GM11168 (cell line): ENCODE measurements around the gene CDKL2.
"Not testable (repeated sequence)": the region's sequence is repeated elsewhere in the genome, so short reads cannot be mapped to it uniquely, and the experiment has no call there.

Source experiments
- in situ Hi-C: fragments of 300-500 bp; cut with MboI; formaldehyde crosslinking; loops from one replicate; pipeline ENCODE4 v1.12.0; 2022; ENCODE audit warnings: low sequenced_read_pairs; ENCODE audit not compliant: unreplicated experiment

Gene CDKL2

DNA sequence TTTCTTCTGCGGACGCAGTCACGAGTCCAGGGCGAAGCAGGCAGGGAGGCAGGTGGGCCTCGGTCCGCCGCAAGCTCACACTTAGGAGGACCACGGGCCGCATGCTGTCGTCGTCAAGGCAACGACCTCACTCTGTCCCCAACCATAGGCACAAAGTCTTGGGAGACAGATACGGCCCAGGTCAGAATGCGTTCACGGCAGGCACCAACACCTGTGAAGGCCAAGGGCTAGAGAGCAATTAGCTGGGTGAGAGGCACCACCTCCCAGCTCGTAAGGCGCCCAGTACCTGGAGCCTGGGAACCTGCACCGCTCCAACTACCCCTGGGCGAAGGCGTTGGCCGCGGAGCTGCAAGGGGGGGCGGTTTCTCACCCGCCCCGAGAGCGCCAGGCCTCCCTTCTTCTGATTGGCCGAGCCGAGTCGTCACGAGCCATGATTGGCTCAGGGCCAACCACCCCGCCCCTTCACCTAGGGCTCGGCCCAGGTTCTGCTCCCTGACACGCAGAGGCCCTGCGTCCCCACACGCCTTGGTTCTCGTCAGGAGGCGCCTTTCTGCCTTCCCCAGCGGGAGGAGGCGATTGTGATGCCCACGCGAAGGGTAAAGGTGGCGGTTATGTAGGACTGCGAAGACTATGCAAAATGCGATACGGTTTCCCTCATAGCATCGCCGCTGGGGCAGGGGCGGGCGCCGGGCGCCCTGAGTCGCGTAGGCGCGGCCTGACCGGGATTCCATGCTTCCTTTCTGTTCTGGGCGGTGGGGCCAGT lies at the start of gene CDKL2:
Gene CDKL2, minus strand, starts transcription at position 355 of the 763 bp plus-strand sequence. CDS start 4,540 bp downstream, outside the sequence.
- in situ Hi-C loops, result no loop called here

DNA sequence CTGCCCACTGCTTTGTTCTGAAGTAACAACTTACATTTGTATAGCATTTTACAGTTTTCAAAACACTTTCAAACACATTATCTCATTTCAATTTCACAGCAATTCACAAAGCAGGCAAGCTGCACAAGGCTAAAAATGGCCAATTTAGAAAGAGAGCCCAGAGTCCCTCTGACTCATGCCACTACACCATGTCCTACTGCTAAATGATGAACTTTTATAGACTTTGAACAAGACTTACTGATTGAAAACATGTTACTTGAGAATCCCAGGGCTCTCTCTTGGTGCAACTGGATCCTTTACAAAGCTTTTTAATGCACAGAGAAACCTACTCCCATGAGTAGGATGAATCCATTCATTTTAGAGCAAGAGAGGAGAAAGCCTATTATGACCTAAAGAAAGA lies 48.6 kb upstream of the CDKL2 start:
- in situ Hi-C loops, result no loop called here

DNA sequence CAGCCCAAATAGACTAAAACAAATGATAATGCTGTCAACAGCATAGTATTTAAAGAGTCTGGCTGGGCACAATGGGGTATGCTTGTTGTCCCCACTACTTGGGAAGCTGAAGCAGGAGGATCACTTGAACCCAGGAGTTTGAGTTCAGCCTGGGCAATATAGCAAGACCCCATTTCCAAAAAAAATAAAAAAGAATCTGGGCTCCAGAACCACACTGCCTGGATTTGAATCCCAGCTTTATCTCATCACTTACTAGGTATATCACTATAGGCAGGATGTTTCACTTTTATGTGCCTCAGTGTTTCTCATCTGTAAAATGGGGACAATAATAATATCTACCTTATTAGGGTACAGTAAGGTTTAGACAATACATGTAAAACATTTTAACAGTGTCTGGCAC lies 48.1 kb upstream of the CDKL2 start:
- in situ Hi-C loops, result no loop called here

DNA sequence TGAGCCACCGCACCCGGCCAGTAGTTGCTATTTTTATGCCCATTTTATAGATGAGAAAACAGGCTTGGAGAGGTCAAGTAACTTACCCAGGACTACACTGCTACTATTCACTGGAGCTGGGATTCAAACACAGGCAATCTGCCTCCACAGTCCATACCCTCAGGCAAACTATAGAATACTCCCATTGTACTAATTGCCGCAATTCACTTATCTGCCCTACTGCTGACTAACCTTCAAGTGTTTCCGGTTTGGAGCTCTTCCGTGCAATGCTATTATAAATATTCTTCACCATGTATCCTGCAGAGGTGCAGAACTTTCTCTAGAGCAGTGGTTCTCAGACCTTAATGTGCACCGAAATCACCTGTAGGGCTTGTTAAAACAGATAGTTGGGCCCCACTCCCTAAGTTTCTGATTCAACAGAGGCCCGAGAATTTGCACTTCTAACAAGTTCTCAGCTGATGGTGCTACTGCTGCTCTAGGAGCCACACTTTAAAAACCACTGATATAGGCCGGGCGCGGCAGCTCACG lies 44.7 kb upstream of the CDKL2 start:
- in situ Hi-C loops, result no loop called here

DNA sequence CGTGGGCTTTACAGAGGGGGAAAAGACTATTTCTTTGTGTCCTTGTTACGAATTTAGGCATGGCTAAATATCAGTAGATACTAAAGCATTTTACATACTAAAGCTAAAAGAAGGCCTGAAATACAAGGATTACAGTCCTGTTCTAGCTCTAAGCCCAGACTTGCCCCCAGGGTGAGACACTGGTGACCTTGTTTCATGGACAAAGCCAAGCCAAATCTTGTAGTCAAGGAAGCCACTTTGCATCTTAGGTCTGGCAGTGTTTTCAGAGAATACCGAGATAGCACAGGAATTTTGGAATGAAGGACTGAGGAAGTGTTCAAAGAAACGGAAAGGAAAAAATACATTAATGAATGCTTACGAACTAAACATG lies 43.6 kb upstream of the CDKL2 start:
- in situ Hi-C loops, result no loop called here

DNA sequence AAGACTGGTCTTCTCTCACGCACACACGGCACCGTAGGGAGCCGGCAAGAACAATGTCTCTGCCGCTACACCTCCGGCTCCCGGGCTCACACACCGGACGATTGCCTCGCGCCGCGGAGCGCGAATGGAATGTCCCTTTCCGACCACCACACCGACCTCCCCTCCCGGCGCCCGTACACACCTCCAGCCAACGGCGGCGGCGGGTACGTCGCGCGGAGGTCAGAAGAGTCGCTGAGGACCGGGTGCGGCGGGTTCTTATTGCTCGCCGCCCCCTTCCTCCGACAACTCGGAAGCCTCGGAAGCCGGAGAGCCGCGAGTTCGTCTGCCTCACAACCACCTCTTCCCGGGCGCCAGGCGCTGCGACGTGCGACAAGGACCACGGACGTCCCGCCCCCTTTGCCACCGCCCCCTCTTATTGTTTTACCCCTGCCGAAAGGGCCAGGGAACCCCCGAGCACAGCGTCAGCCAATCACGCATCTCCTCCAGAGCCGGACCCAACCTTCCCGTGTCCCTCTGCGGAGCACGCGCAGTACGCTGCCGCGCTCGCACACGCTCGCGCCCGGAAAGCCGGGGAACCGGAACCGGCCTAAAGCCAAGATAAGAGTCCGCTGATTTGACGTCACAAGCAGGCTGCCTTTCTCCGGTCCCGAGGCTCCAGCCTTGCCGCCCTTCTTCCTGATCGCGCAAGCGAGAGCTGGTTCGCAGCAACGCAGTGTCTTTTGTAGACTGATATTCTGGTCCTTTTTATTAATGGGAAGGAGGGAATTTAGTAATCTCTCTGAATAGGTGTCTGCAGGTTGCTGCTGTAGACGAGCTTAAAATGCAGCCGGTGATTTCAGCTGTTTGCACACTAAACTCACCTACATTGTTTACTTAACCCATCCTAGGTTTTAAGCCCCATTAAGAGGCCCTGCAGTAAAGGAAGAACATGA lies 43.0 kb upstream of the CDKL2 start, which contains the start of gene G3BP2:
Gene G3BP2, minus strand, starts transcription at position 385 of the 932 bp plus-strand sequence. CDS start 11,386 bp downstream, outside the sequence.
- in situ Hi-C loops, result no loop called here

DNA sequence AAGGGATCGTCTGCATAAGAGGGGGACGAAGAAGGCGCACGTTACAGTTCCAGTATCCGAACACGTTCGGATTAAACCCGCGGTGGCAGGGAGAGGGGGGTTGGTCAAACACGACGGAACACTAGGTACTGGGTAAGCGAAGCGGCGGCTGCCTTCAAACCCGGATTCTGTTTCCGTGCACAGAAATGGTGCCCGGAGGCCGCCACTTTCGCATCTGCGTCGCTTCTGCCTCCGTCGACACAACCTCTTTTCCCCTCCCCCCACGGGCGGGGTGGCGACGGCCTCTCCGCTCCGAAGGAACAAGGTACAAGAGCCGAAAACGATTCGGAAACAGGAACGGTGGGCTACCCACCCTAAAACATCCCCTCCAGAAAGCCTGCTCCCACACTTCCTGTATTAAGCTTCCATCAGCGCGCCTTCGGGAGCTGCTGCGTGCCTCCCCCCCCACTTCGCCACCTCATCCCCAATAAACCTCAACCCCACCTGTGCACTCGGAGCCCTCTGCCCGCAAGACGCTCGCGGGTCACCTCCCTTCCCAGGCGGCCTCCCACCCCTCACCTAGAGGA lies 42.2 kb upstream of the CDKL2 start:
- in situ Hi-C loops, result no loop called here

DNA sequence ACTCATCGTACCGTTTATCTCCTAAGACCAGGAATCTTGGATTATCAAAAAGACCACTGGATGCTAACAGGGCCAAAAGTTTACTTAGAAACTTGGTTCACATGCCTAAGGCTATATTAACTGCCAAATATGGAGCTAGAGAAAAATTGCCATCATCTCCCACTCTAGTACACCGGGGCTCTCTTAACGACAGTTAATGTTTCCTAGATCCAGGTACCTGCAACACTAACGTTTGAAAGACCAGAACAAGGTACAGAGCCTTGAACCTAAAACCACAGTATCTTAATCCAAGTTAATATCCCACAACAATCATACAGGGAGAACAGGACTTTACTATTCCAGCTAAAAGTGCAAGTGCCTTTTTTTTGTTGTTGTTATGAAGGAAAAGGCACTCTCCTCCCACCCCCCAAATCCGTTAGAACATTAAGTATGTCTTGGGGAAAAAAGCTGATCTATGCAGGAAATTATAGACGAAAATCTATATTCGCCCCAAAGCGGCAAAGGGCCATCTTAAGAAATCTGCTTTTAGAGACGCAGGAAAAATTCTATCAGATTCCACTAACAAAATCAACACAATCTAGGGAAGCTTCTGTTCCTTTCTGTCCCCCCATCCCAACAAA lies 41.6 kb upstream of the CDKL2 start:
- in situ Hi-C loops, result no loop called here

DNA sequence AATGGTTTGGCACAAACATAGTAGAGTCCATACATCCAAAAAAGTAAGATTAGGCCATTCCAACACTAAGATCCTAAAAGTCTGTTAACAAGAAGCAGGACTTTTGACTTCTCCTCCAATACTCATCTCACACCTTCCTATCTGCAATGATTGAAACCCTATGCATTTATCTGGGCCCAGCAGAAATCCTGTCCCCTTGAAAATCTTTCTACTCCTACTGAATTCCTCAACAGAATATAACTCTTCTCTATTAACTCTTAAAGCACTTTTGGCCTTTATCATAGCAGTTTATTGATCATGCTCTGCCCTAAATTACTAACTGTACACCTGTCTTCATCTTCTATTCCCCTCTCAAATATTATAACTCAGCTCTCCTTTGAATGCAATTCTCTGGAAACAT lies 38.3 kb upstream of the CDKL2 start:
- in situ Hi-C loops, result no loop called here

DNA sequence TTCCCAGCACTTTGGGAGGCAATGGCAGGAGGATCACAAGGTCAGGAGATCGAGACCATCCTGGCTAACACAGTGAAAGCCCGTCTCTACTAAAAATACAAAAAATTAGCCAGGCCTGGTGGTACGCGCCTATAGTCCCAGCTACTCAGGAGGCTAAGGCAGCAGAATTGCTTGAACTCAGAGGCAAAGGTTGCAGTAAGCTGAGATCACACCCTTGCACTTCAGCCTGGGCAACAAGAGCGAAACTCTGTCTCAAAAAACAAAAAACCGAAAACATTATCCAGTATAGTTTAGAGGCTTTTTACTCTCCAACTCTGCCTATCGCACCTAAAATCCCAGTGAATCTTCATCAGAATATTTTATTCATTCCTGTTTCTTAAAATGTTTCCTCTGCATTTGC lies 37.3 kb upstream of the CDKL2 start:
- in situ Hi-C loops, result not testable (repeated sequence)

DNA sequence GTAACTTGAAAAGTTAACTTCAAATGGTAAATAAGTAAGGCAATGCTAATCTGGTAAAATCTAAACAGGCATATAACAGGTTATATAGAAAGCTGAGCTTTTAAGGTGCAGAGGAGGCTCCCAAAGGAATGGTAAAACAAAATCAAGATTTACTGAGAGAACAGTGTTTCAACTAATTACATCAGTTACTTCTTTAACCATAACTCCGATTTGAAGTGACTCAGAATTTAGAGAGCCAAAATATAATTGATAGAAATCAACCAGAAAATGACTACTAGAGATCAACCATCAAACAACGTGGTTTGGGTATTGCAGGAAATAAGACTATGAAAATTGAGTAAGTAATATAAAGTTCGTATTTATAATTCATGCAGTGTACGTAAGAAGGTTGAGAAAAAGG lies 36.0 kb upstream of the CDKL2 start:
- in situ Hi-C loops, result no loop called here

DNA sequence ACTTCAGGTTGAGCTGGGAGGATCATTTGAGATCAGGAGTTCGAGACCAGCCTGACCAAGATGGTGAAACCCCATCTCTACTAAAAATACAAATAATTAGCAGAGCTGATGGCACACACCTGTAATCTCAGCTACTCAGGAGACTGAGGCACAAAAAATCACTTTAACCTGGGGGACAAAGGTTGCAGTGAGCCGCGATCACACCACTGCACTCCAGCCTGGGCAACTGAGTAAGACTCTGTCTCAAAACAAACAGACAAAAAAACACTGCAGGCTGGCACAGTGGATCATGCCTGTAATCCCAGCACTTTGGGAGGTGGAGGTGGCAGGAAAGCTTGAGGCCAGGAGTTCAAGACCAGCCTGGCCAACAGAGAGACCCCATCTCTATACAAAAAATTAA lies 34.3 kb upstream of the CDKL2 start:
- in situ Hi-C loops, result not testable (repeated sequence)

DNA sequence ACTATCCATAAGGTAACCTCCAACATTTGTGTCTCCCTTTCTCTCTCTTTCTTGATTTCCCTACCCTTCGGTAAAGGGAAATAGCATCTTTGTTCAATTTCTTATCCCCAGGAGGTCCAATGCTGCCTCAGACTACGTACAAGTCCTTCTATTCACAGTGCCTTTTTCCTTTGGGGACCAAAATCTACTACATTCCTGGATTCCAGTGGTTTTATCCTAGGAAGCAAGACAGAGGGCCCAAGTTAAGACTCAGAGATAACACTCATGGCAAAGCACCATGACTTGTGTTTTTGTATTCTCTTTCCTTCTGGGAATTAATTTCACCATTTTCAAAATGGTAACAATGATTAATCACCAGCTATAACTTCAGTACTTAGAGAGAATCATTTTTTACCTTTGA lies 32.3 kb upstream of the CDKL2 start:
- in situ Hi-C loops, result no loop called here

DNA sequence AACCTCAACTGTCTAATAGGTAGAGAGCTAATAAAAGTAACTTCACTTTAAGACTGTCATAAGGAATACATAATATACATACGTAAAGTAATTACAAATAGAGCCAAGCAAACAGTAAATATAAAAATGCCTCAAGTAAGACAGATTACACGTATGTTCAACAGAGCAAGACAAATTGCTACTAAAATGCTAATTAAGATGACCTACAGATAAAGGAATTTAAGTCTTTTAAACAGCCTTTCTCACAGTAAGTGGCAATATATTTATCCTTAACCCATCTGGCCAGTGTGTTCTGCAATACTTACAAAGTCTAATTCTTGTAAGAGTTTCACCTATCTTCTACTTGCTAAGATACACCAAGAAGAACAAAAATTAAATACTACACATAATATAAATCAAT lies 30.2 kb upstream of the CDKL2 start:
- in situ Hi-C loops, result no loop called here

DNA sequence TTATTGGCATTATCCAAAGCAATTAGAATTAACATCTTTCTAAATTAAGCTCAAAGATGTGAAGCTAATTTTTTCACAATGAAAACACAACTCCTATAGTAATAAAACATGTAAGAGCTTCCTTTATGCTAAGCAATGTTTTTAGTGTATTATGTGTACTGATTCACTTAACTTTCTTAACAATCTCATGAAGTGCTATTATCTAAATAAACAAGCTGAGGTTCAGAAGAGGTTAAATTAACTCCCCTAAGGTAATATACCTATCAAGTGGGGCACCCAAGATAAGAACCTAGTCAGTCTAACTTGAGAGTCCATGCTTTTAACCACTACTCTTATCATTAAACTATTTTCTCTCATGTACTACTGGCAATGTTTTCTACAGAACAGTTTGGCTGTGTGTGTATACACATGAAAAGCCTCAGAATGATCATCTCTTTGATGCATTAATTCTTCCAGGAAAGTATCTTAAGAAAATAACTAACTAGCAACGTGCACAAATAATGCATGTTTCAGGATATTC lies 29.2 kb upstream of the CDKL2 start:
- in situ Hi-C loops, result no loop called here

DNA sequence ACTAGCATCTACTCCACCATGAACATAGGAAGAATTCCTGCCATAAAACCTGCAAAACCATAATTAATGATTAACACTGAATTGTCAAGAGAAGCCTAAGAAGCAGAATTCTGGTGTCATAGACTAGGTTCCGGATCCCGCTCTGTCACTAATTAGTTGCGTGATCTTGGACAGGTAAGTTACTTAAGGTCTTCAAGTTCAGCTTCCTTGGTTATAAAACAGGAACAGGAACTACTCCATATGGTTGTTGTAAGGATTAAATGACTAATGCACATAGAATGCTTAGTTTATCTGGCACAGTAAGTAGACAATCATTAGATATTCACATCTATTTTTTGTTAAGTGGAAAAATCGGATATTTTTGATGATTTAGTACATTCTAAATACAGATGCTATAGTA lies 28.5 kb upstream of the CDKL2 start:
- in situ Hi-C loops, result no loop called here

DNA sequence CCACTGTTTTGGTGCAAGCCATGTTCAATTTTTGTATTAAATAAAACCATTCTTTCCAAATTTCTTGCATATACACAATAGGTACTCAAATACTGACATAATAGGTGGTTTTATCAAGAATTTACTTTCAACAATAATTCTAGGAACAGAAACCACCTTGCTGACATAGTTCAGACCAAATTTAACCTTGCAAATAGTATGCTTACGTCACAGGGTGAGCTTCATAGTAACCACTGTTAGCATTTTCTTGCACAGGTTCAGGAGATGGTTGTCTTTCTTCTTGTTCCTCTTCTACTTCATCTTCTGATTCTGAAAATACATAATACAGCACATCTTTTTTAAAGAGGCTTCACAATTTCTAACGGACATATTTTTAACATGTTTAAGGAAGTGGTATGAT lies 25.2 kb upstream of the CDKL2 start:
- in situ Hi-C loops, result no loop called here

DNA sequence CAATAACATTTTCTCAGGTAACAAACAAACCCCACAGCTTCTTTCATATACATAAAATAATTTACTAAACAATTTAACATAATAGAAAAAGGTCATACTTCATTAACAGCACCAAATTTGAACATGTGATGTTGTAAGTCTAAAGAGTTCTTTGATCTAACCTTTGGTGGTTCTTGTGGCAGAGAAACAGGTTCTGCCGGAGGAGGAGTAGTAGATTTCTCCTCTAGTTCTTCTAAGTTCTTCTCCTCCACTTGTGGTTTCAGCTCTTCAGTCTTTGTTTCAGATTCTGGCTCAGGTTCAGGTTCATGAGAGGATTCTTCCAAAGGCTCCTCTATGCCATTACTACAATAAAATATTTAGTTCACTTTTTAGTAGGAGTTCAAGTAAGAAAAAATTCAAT lies 24.6 kb upstream of the CDKL2 start:
- in situ Hi-C loops, result no loop called here

DNA sequence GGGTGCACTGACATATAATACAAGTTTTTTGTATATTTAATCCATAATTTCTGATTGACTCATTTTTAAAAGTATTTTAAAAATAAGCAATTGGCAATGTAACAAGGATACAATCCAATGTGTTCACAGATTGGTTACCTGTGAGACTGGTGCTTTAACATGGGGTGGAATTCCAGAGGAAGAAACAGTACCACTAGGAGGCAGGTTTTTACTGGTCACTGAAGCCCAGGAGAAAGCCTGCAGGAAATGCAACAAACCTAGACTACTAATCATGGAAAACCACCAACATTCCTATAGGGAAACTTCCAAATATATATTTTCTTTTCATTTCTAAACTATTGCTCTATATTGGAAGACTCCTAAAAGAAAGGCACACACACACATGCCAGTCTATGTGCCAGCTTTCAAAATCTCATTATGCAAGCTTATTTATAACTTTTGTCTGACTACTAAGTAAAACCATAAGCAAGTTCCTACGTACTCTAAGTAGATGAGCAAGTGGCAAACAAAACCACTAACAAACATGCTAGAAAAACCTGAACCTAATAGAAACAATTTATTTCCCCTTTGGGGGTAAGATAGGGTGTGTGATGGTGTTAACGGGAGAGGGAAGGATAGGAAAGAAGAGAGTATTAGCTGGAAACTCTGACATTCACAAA lies 23.6 kb upstream of the CDKL2 start:
- in situ Hi-C loops, result no loop called here

DNA sequence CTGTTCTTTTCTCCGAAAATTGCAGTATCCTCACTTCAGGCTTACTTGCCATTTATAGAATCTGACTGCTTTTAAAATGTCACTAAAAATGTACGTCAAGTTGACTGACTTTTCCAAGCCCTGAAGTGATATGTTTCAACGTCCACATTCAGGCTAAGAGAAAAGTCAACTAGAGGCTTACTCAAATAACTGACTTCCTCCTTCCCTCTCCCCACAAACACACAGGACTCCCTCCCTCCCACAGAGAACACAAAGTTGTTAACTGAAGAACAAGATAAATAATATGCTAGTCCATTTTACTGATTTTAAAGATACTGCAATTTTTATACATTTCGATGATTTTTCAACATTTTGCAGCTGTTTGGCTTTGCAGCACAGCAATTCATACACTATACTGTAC lies 13.8 kb upstream of the CDKL2 start:
- in situ Hi-C loops, result no loop called here
